Keratinocyte (primary cell): ENCODE data around the gene TNPO3. TPM values are rescaled to one million over a fixed set of nuclear protein-coding genes. Genes with fewer than 3 reads are reported as not detected.

Experiments
- DNase-seq: peaks from one replicate; pipeline ENCODE4 v3.0.0-alpha.2; 2011; ENCODE audit warnings: low read depth, missing footprints, low spot score
- FAIRE-seq: peaks from 2 replicates; lab custom pipeline; 2011; peaks lifted over from hg19 to GRCh38; lab: Jason Lieb, UNC
- H2AFZ ChIP-seq: 2 replicates; pipeline ENCODE4 v1.6.0; 2012; ENCODE audit warnings: low read length, control low read depth, inconsistent platforms; ENCODE audit not compliant: control insufficient read depth
- H3K27ac ChIP-seq: 2 replicates; pipeline ENCODE4 v1.5.1; 2011; ENCODE audit warnings: low read length; ENCODE audit not compliant: control insufficient read depth, insufficient read depth
- H3K27me3 ChIP-seq: 3 replicates; pipeline ENCODE4 v1.6.0; 2011; ENCODE audit warnings: low read length; ENCODE audit not compliant: control insufficient read depth, insufficient read depth; ENCODE audit errors: extremely low read depth
- H3K36me3 ChIP-seq, 2 experiments: 2 replicates in 1 of 2; 3 replicates in 1 of 2; pipeline ENCODE4 v1.5.1; 2011; ENCODE audit warnings: low read length in 2 of 2, mild to moderate bottlenecking in 1 of 2; ENCODE audit not compliant: control insufficient read depth in 2 of 2, insufficient read depth in 2 of 2; ENCODE audit errors: extremely low read depth in 1 of 2
- H3K4me1 ChIP-seq: 3 replicates; pipeline ENCODE4 v1.5.1; 2011; ENCODE audit warnings: low read length; ENCODE audit not compliant: control insufficient read depth, insufficient read depth; ENCODE audit errors: extremely low read depth
- H3K4me2 ChIP-seq: 3 replicates; pipeline ENCODE4 v1.6.0; 2011; ENCODE audit warnings: low read depth, low read length; ENCODE audit not compliant: control insufficient read depth, insufficient read depth; ENCODE audit errors: extremely low read depth
- H3K4me3 ChIP-seq, 3 experiments: fragments of 200-600 bp in 1 of 3; sonication (generic) in 1 of 3; 2 replicates in 2 of 3; 3 replicates in 1 of 3; pipeline ENCODE4 v1.5.1; 2011 to 2016; ENCODE audit warnings: low read length in 3 of 3, mild to moderate bottlenecking in 3 of 3, control low read depth in 2 of 3, inconsistent platforms in 1 of 3, low read depth in 1 of 3, mixed read lengths in 1 of 3, mixed run types in 1 of 3, moderate library complexity in 1 of 3; ENCODE audit not compliant: control insufficient read depth in 2 of 3, insufficient read depth in 2 of 3; ENCODE audit errors: extremely low read depth in 1 of 3
- H3K79me2 ChIP-seq: 2 replicates; pipeline ENCODE4 v1.6.0; 2012; ENCODE audit warnings: low read length; ENCODE audit not compliant: control insufficient read depth, insufficient read depth
- H3K9ac ChIP-seq: 3 replicates; pipeline ENCODE4 v1.6.0; 2011; ENCODE audit warnings: low read length; ENCODE audit not compliant: control insufficient read depth, insufficient read depth; ENCODE audit errors: extremely low read depth
- H3K9me1 ChIP-seq: 3 replicates; pipeline ENCODE4 v1.6.0; 2011; ENCODE audit warnings: low read length; ENCODE audit not compliant: control insufficient read depth, insufficient read depth; ENCODE audit errors: extremely low read depth
- H3K9me3 ChIP-seq: 2 replicates; pipeline ENCODE4 v1.5.1; 2012; ENCODE audit warnings: low read depth, low read length; ENCODE audit not compliant: control insufficient read depth
- H4K20me1 ChIP-seq: 3 replicates; pipeline ENCODE4 v1.6.0; 2011; ENCODE audit warnings: low read length; ENCODE audit not compliant: control insufficient read depth, insufficient read depth; ENCODE audit errors: extremely low read depth
- EZH2 ChIP-seq: IDR thresholded peaks from one replicate; pipeline ENCODE4 v1.6.1; 2012; ENCODE audit warnings: inconsistent platforms, mild to moderate bottlenecking, low read length, moderate library complexity
- dilution Hi-C: fragments of 300-500 bp; cut with MboI; formaldehyde crosslinking; loops from one replicate; pipeline ENCODE4 v1.7.0; 2020; ENCODE audit warnings: low sequenced_read_pairs; ENCODE audit not compliant: extremely low pct_ligation_motif_present
- polyA plus RNA-seq, 5 experiments: library from polyadenylated mRNA; depleted of rRNA in 3 of 5; stranded (reverse) in 3 of 5; stranded (forward) in 1 of 5; unstranded in 1 of 5; fragments of >200 nt; gene quantifications; 1 replicate in 1 of 5; 2 replicates in 3 of 5; 3 replicates in 1 of 5; pipeline versions ENCODE4 v1.2.1 to v1.2.3, GENCODE V29; 2011 to 2012; ENCODE audit warnings: missing spikeins in 2 of 5, low read depth in 1 of 5, low replicate concordance in 1 of 5
- TF ChIP-seq, protein P1 (sequence below), 3 experiments: IDR thresholded peaks in 1 of 3; conservative IDR thresholded peaks in 1 of 3; optimal IDR thresholded peaks in 1 of 3; 2 replicates in 2 of 3; 3 replicates in 1 of 3; pipeline versions ENCODE3 to v1.5.1; 2011; ENCODE audit warnings: low read length in 3 of 3, mild to moderate bottlenecking in 3 of 3, moderate library complexity in 2 of 3, control low read depth in 1 of 3, inconsistent platforms in 1 of 3; ENCODE audit not compliant: insufficient read depth in 2 of 3; ENCODE audit errors: extremely low read depth in 1 of 3

TNPO3 gene
- polyA plus RNA-seq, 1 donor (not counting 4 experiments of a cell fraction or from before 2014, with no cell fraction given) = 35.1 TPM

- Histone ChIP-seq H3K9ac (no peak overlapping the region), H3K4me3 (no peak overlapping the region), H3K4me1 (no peaks in the 10 kb centered on the region), H3K9me1 (no peaks in the 10 kb centered on the region), H4K20me1 (no peaks in the 10 kb centered on the region), H3K9me3 (no peaks in the 10 kb centered on the region), H2AFZ (no peak overlapping the region), H3K4me2 (no peak overlapping the region), H3K27ac (no peak overlapping the region), H3K27me3 (no peaks in the 10 kb centered on the region), H3K79me2 (no peaks in the 10 kb centered on the region), H3K36me3 (peaks cover 20 to 36% of the 10 kb centered on the region in 2 experiments)
- no peak for DNase-seq
- dilution Hi-C loops = no loop called here
- no peak for FAIRE-seq
- TF ChIP-seq, protein P1, sequence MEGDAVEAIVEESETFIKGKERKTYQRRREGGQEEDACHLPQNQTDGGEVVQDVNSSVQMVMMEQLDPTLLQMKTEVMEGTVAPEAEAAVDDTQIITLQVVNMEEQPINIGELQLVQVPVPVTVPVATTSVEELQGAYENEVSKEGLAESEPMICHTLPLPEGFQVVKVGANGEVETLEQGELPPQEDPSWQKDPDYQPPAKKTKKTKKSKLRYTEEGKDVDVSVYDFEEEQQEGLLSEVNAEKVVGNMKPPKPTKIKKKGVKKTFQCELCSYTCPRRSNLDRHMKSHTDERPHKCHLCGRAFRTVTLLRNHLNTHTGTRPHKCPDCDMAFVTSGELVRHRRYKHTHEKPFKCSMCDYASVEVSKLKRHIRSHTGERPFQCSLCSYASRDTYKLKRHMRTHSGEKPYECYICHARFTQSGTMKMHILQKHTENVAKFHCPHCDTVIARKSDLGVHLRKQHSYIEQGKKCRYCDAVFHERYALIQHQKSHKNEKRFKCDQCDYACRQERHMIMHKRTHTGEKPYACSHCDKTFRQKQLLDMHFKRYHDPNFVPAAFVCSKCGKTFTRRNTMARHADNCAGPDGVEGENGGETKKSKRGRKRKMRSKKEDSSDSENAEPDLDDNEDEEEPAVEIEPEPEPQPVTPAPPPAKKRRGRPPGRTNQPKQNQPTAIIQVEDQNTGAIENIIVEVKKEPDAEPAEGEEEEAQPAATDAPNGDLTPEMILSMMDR (optimal IDR thresholded peaks at IDR 0.05 in 1 of 3, IDR thresholded peaks at IDR 0.05 in 1 of 3, conservative IDR thresholded peaks at IDR 0.05 in 1 of 3; ENCODE audit: extremely low read depth in 1 of 3, insufficient read depth in 2 of 3, low read length in 3 of 3) = no peak
- no peak for TF ChIP-seq EZH2
These were observed 72.8 kb downstream of the TNPO3 start for GRCh38 chr7:128982105-128982504.

- Histone ChIP-seq H3K4me2 (no peak overlapping the region), H3K9me3 (no peaks in the 10 kb centered on the region), H3K36me3 (peaks cover 29 to 38% of the 10 kb centered on the region in 2 experiments), H3K27ac (no peak overlapping the region), H3K9ac (no peak overlapping the region), H2AFZ (no peak overlapping the region), H3K9me1 (no peaks in the 10 kb centered on the region), H3K4me3 (no peak overlapping the region), H3K79me2 (no peaks in the 10 kb centered on the region), H3K4me1 (no peaks in the 10 kb centered on the region), H4K20me1 (no peaks in the 10 kb centered on the region), H3K27me3 (no peaks in the 10 kb centered on the region)
- FAIRE-seq = no peak
- TF ChIP-seq EZH2 = no peak
- TF ChIP-seq, protein P1 (optimal IDR thresholded peaks at IDR 0.05 in 1 of 3, IDR thresholded peaks at IDR 0.05 in 1 of 3, conservative IDR thresholded peaks at IDR 0.05 in 1 of 3; ENCODE audit: extremely low read depth in 1 of 3, insufficient read depth in 2 of 3, low read length in 3 of 3) = no peak
- dilution Hi-C loops = no loop called here
- no peak for DNase-seq
These were observed 80.5 kb downstream of the TNPO3 start for GRCh38 chr7:128974241-128974934.
